Measurements from ENCODE around the gene SFXN4.

GRCh38 chr10:119149157-119149556 is 16.4 kb downstream of the SFXN4 start:
- no peak for TF ChIP-seq CTCF (conservative IDR thresholded peaks at IDR 0.05)
- no peak for TF ChIP-seq ZFX (IDR thresholded peaks at IDR 0.05)

All from C4-2B (cell line).